Measurements from ENCODE around the gene PNPLA6. TPM values are rescaled to one million over a fixed set of nuclear protein-coding genes. Genes with fewer than 3 reads are reported as not detected.

Gene PNPLA6
- total RNA-seq, 1 experiment from 2014 or later = 121 TPM

DNA sequence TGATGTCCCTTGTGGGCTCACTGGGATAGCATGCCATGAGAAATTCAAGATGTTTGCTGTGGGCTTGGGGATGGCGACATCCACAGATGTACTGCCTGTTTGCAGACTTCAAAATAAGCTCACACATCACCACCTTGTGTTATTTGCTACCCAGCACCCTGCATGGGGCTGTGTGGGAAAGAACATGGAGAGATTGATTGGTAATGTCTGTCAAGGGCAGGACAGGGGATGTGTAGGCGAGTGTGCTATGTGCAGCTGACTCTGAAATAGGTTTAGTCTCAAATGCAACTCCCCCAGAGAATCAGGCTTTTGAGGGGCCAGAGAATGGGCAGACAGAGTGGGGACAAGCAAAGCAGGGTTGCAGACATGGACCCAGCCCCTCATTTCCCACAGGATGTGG, 24.7 kb downstream of the PNPLA6 start:
- no peaks in the 10 kb centered on the region for H3K9me3 ChIP-seq (ENCODE audit: insufficient read depth, low read depth)
- H3K4me3 ChIP-seq = no peak overlapping the region
- peaks cover 13% of the 10 kb centered on the region; the same call in 1 of the 2 replicates for H3K36me3 ChIP-seq (ENCODE audit: low read depth)
- no peaks in the 10 kb centered on the region for H4K20me1 ChIP-seq (ENCODE audit: insufficient read depth)
- intact Hi-C loops (cut with micrococcal nuclease; ENCODE audit: unreplicated experiment) = no loop called here
- ChIA-PET POLR2A (ENCODE audit: unreplicated experiment) (no interaction called here), CTCF (no interaction called here)
- no peaks in the 10 kb centered on the region for H3K9me2 ChIP-seq (ENCODE audit: insufficient read depth)
- no peak for DNase-seq
- H3K4me1 ChIP-seq (replicated peaks; ENCODE audit: insufficient read depth) = no peaks in the 10 kb centered on the region
- no peaks in the 10 kb centered on the region for H3K27me3 ChIP-seq (ENCODE audit: insufficient read depth, low read depth)
- no peak overlapping the region for H2AFZ ChIP-seq
- no peaks in the 10 kb centered on the region for H3K79me2 ChIP-seq (ENCODE audit: low read depth)
- no peaks in the 10 kb centered on the region; the same call in none of the 2 replicates for H3F3A ChIP-seq (ENCODE audit: insufficient read depth, low read depth)
- no TSS peak for BruUV-seq (replicated peaks)
- H3K27ac ChIP-seq = no peak overlapping the region
- TF ChIP-seq EZH2 (IDR thresholded peaks at IDR 0.05; ENCODE audit: low read depth) = no peak
- TF ChIP-seq, protein P1, sequence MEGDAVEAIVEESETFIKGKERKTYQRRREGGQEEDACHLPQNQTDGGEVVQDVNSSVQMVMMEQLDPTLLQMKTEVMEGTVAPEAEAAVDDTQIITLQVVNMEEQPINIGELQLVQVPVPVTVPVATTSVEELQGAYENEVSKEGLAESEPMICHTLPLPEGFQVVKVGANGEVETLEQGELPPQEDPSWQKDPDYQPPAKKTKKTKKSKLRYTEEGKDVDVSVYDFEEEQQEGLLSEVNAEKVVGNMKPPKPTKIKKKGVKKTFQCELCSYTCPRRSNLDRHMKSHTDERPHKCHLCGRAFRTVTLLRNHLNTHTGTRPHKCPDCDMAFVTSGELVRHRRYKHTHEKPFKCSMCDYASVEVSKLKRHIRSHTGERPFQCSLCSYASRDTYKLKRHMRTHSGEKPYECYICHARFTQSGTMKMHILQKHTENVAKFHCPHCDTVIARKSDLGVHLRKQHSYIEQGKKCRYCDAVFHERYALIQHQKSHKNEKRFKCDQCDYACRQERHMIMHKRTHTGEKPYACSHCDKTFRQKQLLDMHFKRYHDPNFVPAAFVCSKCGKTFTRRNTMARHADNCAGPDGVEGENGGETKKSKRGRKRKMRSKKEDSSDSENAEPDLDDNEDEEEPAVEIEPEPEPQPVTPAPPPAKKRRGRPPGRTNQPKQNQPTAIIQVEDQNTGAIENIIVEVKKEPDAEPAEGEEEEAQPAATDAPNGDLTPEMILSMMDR (conservative IDR thresholded peaks at IDR 0.05) = no peak
- no peak overlapping the region for H3K4me2 ChIP-seq

DNA sequence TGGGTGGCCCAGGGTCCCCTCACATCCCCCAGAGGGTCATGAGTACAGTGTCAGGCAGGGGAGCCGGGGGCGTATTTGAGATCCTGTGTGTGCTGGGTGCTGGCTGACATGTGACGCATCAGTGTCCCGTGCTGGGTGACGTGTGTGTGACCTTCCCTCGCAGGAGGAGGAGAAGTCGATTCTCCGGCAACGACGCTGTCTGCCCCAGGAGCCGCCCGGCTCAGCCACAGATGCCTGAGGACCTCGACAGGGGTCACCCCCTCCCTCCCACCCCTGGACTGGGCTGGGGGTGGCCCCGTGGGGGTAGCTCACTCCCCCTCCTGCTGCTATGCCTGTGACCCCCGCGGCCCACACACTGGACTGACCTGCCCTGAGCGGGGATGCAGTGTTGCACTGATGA, 25.8 kb downstream of the PNPLA6 start:
- Histone ChIP-seq H2AFZ (no peak overlapping the region), H3F3A (ENCODE audit: insufficient read depth, low read depth) (no peaks in the 10 kb centered on the region; the same call in none of the 2 replicates), H3K9me2 (ENCODE audit: insufficient read depth) (no peaks in the 10 kb centered on the region), H3K36me3 (ENCODE audit: low read depth) (peaks cover 10% of the 10 kb centered on the region; the same call in 1 of the 2 replicates), H3K4me1 (replicated peaks; ENCODE audit: insufficient read depth) (no peaks in the 10 kb centered on the region), H3K4me3 (no peak overlapping the region), H3K4me2 (no peak overlapping the region), H4K20me1 (ENCODE audit: insufficient read depth) (no peaks in the 10 kb centered on the region), H3K9me3 (ENCODE audit: insufficient read depth, low read depth) (no peaks in the 10 kb centered on the region), H3K79me2 (ENCODE audit: low read depth) (no peaks in the 10 kb centered on the region), H3K27ac (no peak overlapping the region), H3K27me3 (ENCODE audit: insufficient read depth, low read depth) (no peaks in the 10 kb centered on the region)
- TF ChIP-seq, protein P1 (conservative IDR thresholded peaks at IDR 0.05) = no peak
- intact Hi-C loops (cut with micrococcal nuclease; ENCODE audit: unreplicated experiment) = no loop called here
- BruUV-seq (replicated peaks) = no TSS peak
- POLR2A ChIA-PET (ENCODE audit: unreplicated experiment) = no interaction called here
- DNase-seq = no peak
- CTCF ChIA-PET = no interaction called here

DNA sequence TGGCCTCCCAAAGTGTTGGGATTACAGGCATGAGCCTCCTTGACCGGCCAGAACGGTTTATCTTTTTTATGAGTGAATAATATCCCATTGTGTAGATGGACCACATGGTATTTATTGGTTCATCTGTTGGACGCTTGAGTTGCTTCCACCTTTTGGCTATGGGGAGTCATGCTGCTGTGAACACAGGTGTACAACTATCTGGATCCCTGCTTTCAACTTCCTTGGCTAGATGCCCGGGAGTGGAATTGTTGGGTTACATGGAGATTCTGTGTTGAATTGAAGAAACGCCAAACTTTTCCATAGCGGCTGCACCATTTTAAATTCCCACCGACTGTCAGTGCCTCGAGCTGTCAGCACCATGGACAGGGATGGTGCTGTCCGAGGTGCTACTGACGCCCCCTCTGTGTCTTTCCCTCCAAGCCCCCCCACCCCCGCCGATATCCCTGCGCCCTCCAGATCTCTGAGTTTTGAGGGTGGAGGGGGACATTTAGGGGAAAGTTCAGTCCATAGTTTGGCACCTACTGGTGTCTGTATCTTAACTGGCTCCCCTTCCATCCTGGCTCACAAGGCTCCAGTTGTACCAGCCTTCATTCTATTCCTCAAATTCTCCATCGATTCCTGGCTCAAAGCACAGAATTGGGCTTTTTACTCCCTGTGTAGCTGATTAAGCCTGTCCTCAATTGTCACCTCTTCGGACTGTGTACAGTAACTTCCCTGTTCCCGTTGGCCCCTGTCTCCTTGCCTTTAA, 27.3 kb downstream of the PNPLA6 start:
- no peak for DNase-seq
- H3K36me3 ChIP-seq (ENCODE audit: low read depth) = no peaks in the 10 kb centered on the region
- no peaks in the 10 kb centered on the region for H3K4me1 ChIP-seq (replicated peaks; ENCODE audit: insufficient read depth)
- H3K4me3 ChIP-seq = no peak overlapping the region
- H4K20me1 ChIP-seq (ENCODE audit: insufficient read depth) = no peaks in the 10 kb centered on the region
- ChIA-PET POLR2A (ENCODE audit: unreplicated experiment) (no interaction called here), CTCF (no interaction called here)
- H3F3A ChIP-seq (ENCODE audit: insufficient read depth, low read depth) = no peaks in the 10 kb centered on the region; the same call in none of the 2 replicates
- BruUV-seq (replicated peaks) = no TSS peak
- no peak for TF ChIP-seq EZH2 (IDR thresholded peaks at IDR 0.05; ENCODE audit: low read depth)
- TF ChIP-seq, protein P1 (conservative IDR thresholded peaks at IDR 0.05) = no peak
- no peaks in the 10 kb centered on the region for H3K9me2 ChIP-seq (ENCODE audit: insufficient read depth)
- no peaks in the 10 kb centered on the region for H3K27me3 ChIP-seq (ENCODE audit: insufficient read depth, low read depth)
- no peak overlapping the region for H3K4me2 ChIP-seq
- no peaks in the 10 kb centered on the region for H3K79me2 ChIP-seq (ENCODE audit: low read depth)
- H3K27ac ChIP-seq = no peak overlapping the region
- H3K9me3 ChIP-seq (ENCODE audit: insufficient read depth, low read depth) = no peaks in the 10 kb centered on the region
- no peak overlapping the region for H2AFZ ChIP-seq
- intact Hi-C loops (cut with micrococcal nuclease; ENCODE audit: unreplicated experiment) = no loop called here

Data from PC-9 (cell line).